Activated naive CD4-positive, alpha-beta T cell treated with anti-CD3 and anti-CD28 coated beads, Interleukin-2, amount 50 U/mL, for 24 hours (primary cell): ENCODE results near the gene PAQR8.
"Not testable (repeated sequence)": the region's sequence is repeated elsewhere in the genome, so short reads cannot be mapped to it uniquely, and the experiment has no call there.

Experiments used
- H3K27ac Mint-ChIP-seq: one replicate; pipeline ENCODE4 v1.8.0; 2021; ENCODE audit warnings: mild to moderate bottlenecking, mixed read lengths
- H3K27me3 Mint-ChIP-seq: one replicate; pipeline ENCODE4 v1.8.0; 2021; ENCODE audit warnings: mixed read lengths
- H3K36me3 Mint-ChIP-seq: one replicate; pipeline ENCODE4 v1.8.0; 2021; ENCODE audit warnings: mixed read lengths
- H3K4me1 Mint-ChIP-seq: one replicate; pipeline ENCODE4 v1.8.0; 2021; ENCODE audit warnings: mixed read lengths
- H3K4me3 Mint-ChIP-seq: one replicate; pipeline ENCODE4 v1.8.0; 2021; ENCODE audit warnings: mild to moderate bottlenecking, mixed read lengths
- H3K9me3 Mint-ChIP-seq: one replicate; pipeline ENCODE4 v1.8.0; 2021; ENCODE audit warnings: mixed read lengths

Gene PAQR8

GRCh38 chr6:52423971-52424381 lies 62.0 kb downstream of the PAQR8 start:
- Mint-ChIP-seq H3K4me1 (peaks cover 6% of the 10 kb centered on the region), H3K27ac (no peak overlapping the region), H3K4me3 (no peak overlapping the region), H3K36me3 (no peaks in the 10 kb centered on the region), H3K27me3 (no peaks in the 10 kb centered on the region), H3K9me3 (no peaks in the 10 kb centered on the region)

- H3K36me3 Mint-ChIP-seq, result no peaks in the 10 kb centered on the region
- no peak overlapping the region for H3K4me3 Mint-ChIP-seq
- peaks cover 1% of the 10 kb centered on the region for H3K4me1 Mint-ChIP-seq
- H3K27ac Mint-ChIP-seq, result no peak overlapping the region
- no peaks in the 10 kb centered on the region for H3K27me3 Mint-ChIP-seq
- no peaks in the 10 kb centered on the region for H3K9me3 Mint-ChIP-seq
Measured at GRCh38 chr6:52424513-52424912, 62.6 kb downstream of the PAQR8 start.

GRCh38 chr6:52426667-52427066 lies 64.7 kb downstream of the PAQR8 start:
- Mint-ChIP-seq H3K27ac (no peak overlapping the region), H3K4me3 (no peak overlapping the region), H3K9me3 (no peaks in the 10 kb centered on the region), H3K36me3 (peaks cover 6% of the 10 kb centered on the region), H3K27me3 (no peaks in the 10 kb centered on the region), H3K4me1 (peaks cover 5% of the 10 kb centered on the region)

GRCh38 chr6:52433294-52433693 lies 71.3 kb downstream of the PAQR8 start:
- not testable (repeated sequence) for H3K27me3 Mint-ChIP-seq, H3K36me3 Mint-ChIP-seq, H3K27ac Mint-ChIP-seq, H3K9me3 Mint-ChIP-seq, H3K4me3 Mint-ChIP-seq, H3K4me1 Mint-ChIP-seq

- H3K27me3 Mint-ChIP-seq, result no peaks in the 10 kb centered on the region
- H3K4me3 Mint-ChIP-seq, result no peak overlapping the region
- no peaks in the 10 kb centered on the region for H3K9me3 Mint-ChIP-seq
- H3K4me1 Mint-ChIP-seq, result peaks cover 5% of the 10 kb centered on the region
- no peak overlapping the region for H3K27ac Mint-ChIP-seq
- peaks cover 6% of the 10 kb centered on the region for H3K36me3 Mint-ChIP-seq
Measured at GRCh38 chr6:52435345-52435744, 73.4 kb downstream of the PAQR8 start.

- Mint-ChIP-seq H3K27ac (no peak overlapping the region), H3K4me3 (no peak overlapping the region), H3K27me3 (no peaks in the 10 kb centered on the region), H3K9me3 (no peaks in the 10 kb centered on the region), H3K4me1 (no peaks in the 10 kb centered on the region), H3K36me3 (peaks cover 4% of the 10 kb centered on the region)
Measured at GRCh38 chr6:52438926-52439325, 77.0 kb downstream of the PAQR8 start.

GRCh38 chr6:52454556-52454955 lies 92.6 kb downstream of the PAQR8 start:
- Mint-ChIP-seq H3K4me1 (no peaks in the 10 kb centered on the region), H3K27ac (no peak overlapping the region), H3K27me3 (no peaks in the 10 kb centered on the region), H3K36me3 (peaks cover 19% of the 10 kb centered on the region), H3K9me3 (peaks cover 16% of the 10 kb centered on the region), H3K4me3 (no peak overlapping the region)

GRCh38 chr6:52457096-52457495 lies 95.1 kb downstream of the PAQR8 start:
- peaks cover 6% of the 10 kb centered on the region for H3K36me3 Mint-ChIP-seq
- no peaks in the 10 kb centered on the region for H3K27me3 Mint-ChIP-seq
- no peak overlapping the region for H3K27ac Mint-ChIP-seq
- H3K4me1 Mint-ChIP-seq, result no peaks in the 10 kb centered on the region
- H3K9me3 Mint-ChIP-seq, result no peaks in the 10 kb centered on the region
- no peak overlapping the region for H3K4me3 Mint-ChIP-seq
